ENCODE measurements around the gene OVCA2. TPM values are rescaled to one million over a fixed set of nuclear protein-coding genes. Genes with fewer than 3 reads are reported as not detected.

Gene OVCA2
- total and polyA plus RNA-seq, 4 experiments from 2014 or later: 27.9 to 90.3 (median 43.2) TPM

- H3K27me3 ChIP-seq (ENCODE audit: insufficient read depth, low read length): no peaks in the 10 kb centered on the region
- H3K4me1 ChIP-seq (ENCODE audit: insufficient read depth, low read length): peaks cover 55% of the 10 kb centered on the region
- H3K4me3 ChIP-seq (ENCODE audit: low read length in 2 of 2): no peak overlapping the region
- intact Hi-C loops (cut with micrococcal nuclease): loop anchor here (10.0 kb wide), 1 partner anchor 57 kb away; no protein-coding TSS in a partner anchor
- H3K4me1 Mint-ChIP-seq: peaks cover 41 to 72% (median 57%) of the 10 kb centered on the region in 4 donors
- peak overlapping the region; percentile 71 to 93 (median 88) for H3K27ac Mint-ChIP-seq
- H3K9me3 ChIP-seq (ENCODE audit: control insufficient read depth in 1 of 2, low read length in 2 of 2): no peaks in the 10 kb centered on the region
- H3K4me3 Mint-ChIP-seq: peak overlapping the region in 7 of 8 donors; percentile 32 to 82 (median 65)
- H3K36me3 ChIP-seq (ENCODE audit: insufficient read depth, low read length): peaks cover 7% of the 10 kb centered on the region
- POLR2A ChIA-PET (ENCODE audit: partially characterized antibody): interaction anchor here (0.9 to 1.0 kb wide), 3 partner anchors 19 to 32 kb away, joined by 3 read pairs; no protein-coding TSS in a partner anchor
- H3K9me3 Mint-ChIP-seq: peaks cover 0 to 1% (median 0%) of the 10 kb centered on the region in 8 donors
- peak; percentile 32 to 78 (median 43) for DNase-seq
- H3K36me3 Mint-ChIP-seq: peaks cover 27 to 29% of the 10 kb centered on the region in 2 donors
- H3K27me3 Mint-ChIP-seq: no peaks in the 10 kb centered on the region
- CTCF ChIA-PET (ENCODE audit: partially characterized antibody): interaction anchor here (0.5 to 4.0 kb wide), 6 partner anchors 15 to 195 kb away, joined by 3 to 25 read pairs (median 4); partner anchors contain the start of gene HIC1
- no peak overlapping the region for H3K27ac ChIP-seq (ENCODE audit: low read depth, low read length)
Observed at GRCh38 chr17:2087597-2088211, 45.9 kb downstream of the OVCA2 start.

- H3K9me3 Mint-ChIP-seq: peaks cover 0 to 1% (median 0%) of the 10 kb centered on the region in 8 donors
- peak overlapping the region; percentile 71 to 99 (median 97) for H3K27ac Mint-ChIP-seq
- no peaks in the 10 kb centered on the region for H3K27me3 Mint-ChIP-seq
- peak overlapping the region; percentile 62 to 91 for H3K4me3 ChIP-seq (ENCODE audit: low read length in 2 of 2)
- H3K36me3 ChIP-seq (ENCODE audit: insufficient read depth, low read length): peaks cover 7% of the 10 kb centered on the region
- no peaks in the 10 kb centered on the region for H3K9me3 ChIP-seq (ENCODE audit: control insufficient read depth in 1 of 2, low read length in 2 of 2)
- no peaks in the 10 kb centered on the region for H3K27me3 ChIP-seq (ENCODE audit: insufficient read depth, low read length)
- ChIA-PET POLR2A (ENCODE audit: partially characterized antibody) (interaction anchor here (0.6 to 3.2 kb wide), 15 partner anchors 13 to 527 kb away, joined by 3 to 26 read pairs (median 3); partner anchors contain the start of genes HIC1, PITPNA and TSR1), CTCF (ENCODE audit: partially characterized antibody) (interaction anchor here (0.9 to 4.0 kb wide), 9 partner anchors 11 to 196 kb away, joined by 3 to 42 read pairs (median 6); partner anchors contain the start of gene HIC1)
- H3K4me3 Mint-ChIP-seq: peak overlapping the region; percentile 90 to 100 (median 94)
- H3K36me3 Mint-ChIP-seq: peaks cover 19 to 20% of the 10 kb centered on the region in 2 donors
- H3K4me1 Mint-ChIP-seq: peaks cover 41 to 67% (median 55%) of the 10 kb centered on the region in 4 donors
- DNase-seq: no peak
- H3K4me1 ChIP-seq (ENCODE audit: insufficient read depth, low read length): peaks cover 51% of the 10 kb centered on the region
- peak overlapping the region; percentile 58 for H3K27ac ChIP-seq (ENCODE audit: low read depth, low read length)
- intact Hi-C loops (cut with micrococcal nuclease): loop anchor here (10.0 kb wide), 1 partner anchor 56 kb away; no protein-coding TSS in a partner anchor
Observed at GRCh38 chr17:2089021-2089422, 47.2 kb downstream of the OVCA2 start.

- H3K4me1 Mint-ChIP-seq: peaks cover 41 to 62% (median 51%) of the 10 kb centered on the region in 4 donors
Observed at GRCh38 chr17:2090210-2090641, 48.4 kb downstream of the OVCA2 start.

GRCh38 chr17:2090804-2091534, 49.1 kb downstream of the OVCA2 start:
- peaks cover 3 to 9% of the 10 kb centered on the region in 2 donors for H3K36me3 Mint-ChIP-seq
- Histone ChIP-seq H3K4me1 (ENCODE audit: insufficient read depth, low read length) (peaks cover 50% of the 10 kb centered on the region), H3K36me3 (ENCODE audit: insufficient read depth, low read length) (no peaks in the 10 kb centered on the region), H3K27ac (ENCODE audit: low read depth, low read length) (peak overlapping the region; percentile 58), H3K9me3 (ENCODE audit: control insufficient read depth in 1 of 2, low read length in 2 of 2) (no peaks in the 10 kb centered on the region), H3K4me3 (ENCODE audit: low read length in 2 of 2) (no peak overlapping the region), H3K27me3 (ENCODE audit: insufficient read depth, low read length) (no peaks in the 10 kb centered on the region)
- peak overlapping the region in 6 of 7 donors; percentile 62 to 97 (median 95) for H3K27ac Mint-ChIP-seq
- H3K4me3 Mint-ChIP-seq: peak overlapping the region; percentile 90 to 100 (median 94)
- intact Hi-C loops (cut with micrococcal nuclease): no loop called here
- peaks cover 0 to 1% (median 0%) of the 10 kb centered on the region in 8 donors for H3K9me3 Mint-ChIP-seq
- no peak for DNase-seq
- POLR2A ChIA-PET (ENCODE audit: partially characterized antibody): interaction anchor here (1.0 to 3.2 kb wide), 9 partner anchors 11 to 212 kb away, joined by 3 to 26 read pairs (median 6); partner anchors contain the start of genes HIC1, SMG6 and SRR
- CTCF ChIA-PET (ENCODE audit: partially characterized antibody): interaction anchor here (0.9 to 4.0 kb wide), 6 partner anchors 8 to 209 kb away, joined by 3 to 42 read pairs (median 6); partner anchors contain the start of gene HIC1
- no peaks in the 10 kb centered on the region for H3K27me3 Mint-ChIP-seq
- H3K4me1 Mint-ChIP-seq: peaks cover 38 to 62% (median 51%) of the 10 kb centered on the region in 4 donors

More at GRCh38 chr17:2090210-2090641, 48.4 kb downstream of the OVCA2 start:
- Histone ChIP-seq H3K27ac (ENCODE audit: low read depth, low read length) (peak overlapping the region; percentile 58), H3K9me3 (ENCODE audit: control insufficient read depth in 1 of 2, low read length in 2 of 2) (no peaks in the 10 kb centered on the region), H3K4me1 (ENCODE audit: insufficient read depth, low read length) (peaks cover 50% of the 10 kb centered on the region), H3K4me3 (ENCODE audit: low read length in 2 of 2) (peak overlapping the region in 1 of 2 donors; percentile 91), H3K36me3 (ENCODE audit: insufficient read depth, low read length) (peaks cover 5% of the 10 kb centered on the region), H3K27me3 (ENCODE audit: insufficient read depth, low read length) (no peaks in the 10 kb centered on the region)
- no peaks in the 10 kb centered on the region for H3K27me3 Mint-ChIP-seq
- POLR2A ChIA-PET (ENCODE audit: partially characterized antibody): interaction anchor here (0.9 to 3.2 kb wide), 13 partner anchors 11 to 246 kb away, joined by 3 to 26 read pairs (median 4); partner anchors contain the start of genes HIC1, SMG6, SRR and TSR1
- peak in 1 of 5 donors; percentile 46 for DNase-seq
- H3K27ac Mint-ChIP-seq: peak overlapping the region; percentile 71 to 99 (median 97)
- CTCF ChIA-PET (ENCODE audit: partially characterized antibody): interaction anchor here (1.1 to 4.0 kb wide), 4 partner anchors 13 to 169 kb away, joined by 3 to 42 read pairs (median 16); partner anchors contain the start of gene HIC1
- H3K36me3 Mint-ChIP-seq: peaks cover 10 to 13% of the 10 kb centered on the region in 2 donors
- H3K9me3 Mint-ChIP-seq: peaks cover 0 to 1% (median 0%) of the 10 kb centered on the region in 8 donors
- H3K4me3 Mint-ChIP-seq: peak overlapping the region; percentile 90 to 100 (median 94)
- intact Hi-C loops (cut with micrococcal nuclease): no loop called here

- Histone ChIP-seq H3K9me3 (ENCODE audit: control insufficient read depth in 1 of 2, low read length in 2 of 2) (no peaks in the 10 kb centered on the region), H3K4me1 (ENCODE audit: insufficient read depth, low read length) (peaks cover 41% of the 10 kb centered on the region), H3K4me3 (ENCODE audit: low read length in 2 of 2) (no peak overlapping the region), H3K27me3 (ENCODE audit: insufficient read depth, low read length) (no peaks in the 10 kb centered on the region), H3K27ac (ENCODE audit: low read depth, low read length) (no peak overlapping the region), H3K36me3 (ENCODE audit: insufficient read depth, low read length) (no peaks in the 10 kb centered on the region)
- H3K4me3 Mint-ChIP-seq: peak overlapping the region in 4 of 8 donors; percentile 9 to 70 (median 65)
- H3K9me3 Mint-ChIP-seq: peaks cover 0 to 1% (median 0%) of the 10 kb centered on the region in 8 donors
- H3K27ac Mint-ChIP-seq: peak overlapping the region in 6 of 7 donors; percentile 16 to 81 (median 46)
- no peaks in the 10 kb centered on the region for H3K27me3 Mint-ChIP-seq
- ChIA-PET CTCF (ENCODE audit: partially characterized antibody) (interaction anchor here (0.7 kb wide), 1 partner anchor 130 kb away, joined by 4 read pairs; no protein-coding TSS in a partner anchor), POLR2A (ENCODE audit: partially characterized antibody) (no interaction called here)
- peaks cover 36 to 53% (median 43%) of the 10 kb centered on the region in 4 donors for H3K4me1 Mint-ChIP-seq
- intact Hi-C loops (cut with micrococcal nuclease): no loop called here
- H3K36me3 Mint-ChIP-seq: peaks cover 0 to 9% of the 10 kb centered on the region in 2 donors
- no peak for DNase-seq
Observed at GRCh38 chr17:2092253-2092652, 50.4 kb downstream of the OVCA2 start.

Measured in CD4-positive, alpha-beta memory T cell (primary cell).